Measurements from ENCODE around the gene BRD2.

Gene BRD2

DNA sequence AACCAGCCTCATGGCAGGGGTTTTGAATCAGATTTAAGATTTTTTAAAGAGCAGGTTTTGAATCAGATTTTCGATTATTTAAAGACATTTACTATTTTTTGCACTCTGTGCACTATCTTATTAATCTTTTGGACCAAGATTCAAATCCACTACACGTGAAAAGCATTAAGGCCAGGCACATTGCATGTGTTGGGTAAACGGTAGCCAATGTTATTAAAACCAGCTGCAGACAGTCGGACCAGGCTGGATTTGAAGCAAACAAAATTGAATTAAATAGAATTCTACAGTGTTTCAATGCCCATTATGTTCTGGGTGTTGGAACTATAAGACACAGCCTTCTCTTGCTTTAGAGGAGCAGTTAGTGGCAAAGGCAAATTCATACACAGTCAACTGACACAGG lies 33.3 kb downstream of the BRD2 start:
- no peak for DNase-seq

DNA sequence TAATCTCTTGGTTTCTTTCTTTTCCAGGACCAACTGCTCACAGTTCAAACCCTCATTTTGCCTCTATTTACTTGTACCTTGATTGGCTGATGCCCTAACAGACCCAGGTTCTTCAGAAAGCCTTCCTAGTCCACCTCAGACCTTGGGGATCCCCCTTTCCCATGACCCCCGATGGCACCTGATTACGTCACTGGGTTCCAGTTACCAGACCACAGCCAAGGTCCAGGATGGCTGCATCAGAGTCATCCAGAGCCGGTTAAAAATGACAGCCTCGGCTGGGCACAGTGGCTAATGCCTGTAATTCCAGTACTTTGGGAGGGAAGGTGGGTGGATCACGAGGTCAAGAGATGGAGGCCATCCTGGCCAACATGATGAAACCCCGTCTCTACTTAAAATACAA lies 36.5 kb downstream of the BRD2 start:
- DNase-seq: no peak

DNA sequence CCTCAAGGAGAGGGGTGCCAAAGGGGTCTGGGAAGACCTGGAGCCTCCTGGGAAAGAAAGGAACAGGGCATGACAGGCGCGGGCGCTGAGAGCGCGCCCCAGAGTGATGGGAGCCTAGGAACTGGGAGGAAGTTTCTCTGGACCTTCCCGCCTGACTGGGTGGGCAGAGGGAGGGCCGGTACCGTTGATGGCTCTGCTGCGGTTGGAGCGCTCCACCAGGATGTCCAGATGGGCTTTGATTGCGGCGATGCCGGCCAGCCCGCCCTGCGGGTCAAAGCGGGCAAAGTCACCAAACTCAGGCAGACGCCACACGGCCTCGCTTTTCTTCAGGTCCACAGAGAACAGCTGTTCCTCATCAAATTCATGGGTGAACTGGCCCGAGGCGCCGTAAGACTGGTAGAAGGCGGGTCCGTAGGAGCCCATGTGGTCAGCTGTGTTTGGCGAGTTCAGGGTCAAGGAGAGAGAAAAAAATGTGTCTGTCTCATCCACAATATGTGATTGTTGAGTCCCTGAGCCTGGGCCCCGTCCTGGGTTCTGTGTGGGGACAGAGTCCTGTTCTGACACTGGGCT lies 39.5 kb downstream of the BRD2 start:
- DNase-seq: no peak

DNA sequence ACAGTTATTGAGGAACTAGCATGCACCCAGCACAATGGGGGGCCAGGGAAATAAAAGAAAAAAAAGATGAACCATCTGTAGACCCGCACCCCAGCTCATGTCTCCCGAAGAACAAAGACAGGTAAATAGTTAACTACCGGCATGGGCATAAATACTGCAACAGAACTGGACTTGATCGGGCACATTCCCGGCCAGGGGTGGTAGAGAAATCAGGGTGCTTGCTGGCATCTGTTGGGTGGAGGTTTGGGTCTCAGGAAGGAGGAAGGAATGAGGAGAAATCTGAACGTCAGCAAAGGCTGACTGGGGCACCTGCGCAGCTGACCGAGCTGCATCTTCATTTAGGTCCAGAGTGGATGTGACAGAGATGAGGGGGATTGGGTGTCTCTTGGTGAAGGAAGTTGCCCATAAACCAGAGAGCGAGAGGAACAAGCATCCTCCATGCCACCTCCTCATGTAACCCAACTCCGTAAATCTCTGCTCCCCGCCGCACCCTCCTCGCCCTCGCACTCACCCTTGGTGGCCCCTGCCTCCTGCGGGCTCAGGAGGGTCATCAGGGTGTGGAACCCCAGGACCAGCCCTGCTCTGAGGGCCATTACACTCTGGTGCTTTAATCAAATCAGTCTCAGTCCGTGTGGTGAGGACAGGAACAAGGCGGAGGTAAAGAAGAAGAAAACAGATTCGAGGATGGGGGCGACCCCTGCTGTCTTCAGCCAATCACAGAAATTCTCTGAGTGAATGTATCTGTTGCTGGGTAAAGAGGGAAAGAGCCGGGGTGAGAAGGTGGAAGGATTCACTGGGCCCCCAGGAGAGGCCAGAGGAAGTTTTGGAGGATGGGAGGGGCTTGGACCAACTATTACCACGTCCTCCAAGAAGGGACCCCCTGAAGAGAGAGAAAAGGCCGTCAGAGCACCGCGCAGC lies 40.8 kb downstream of the BRD2 start, which contains the start of gene HLA-DOA:
HLA-DOA (minus strand) TSS at position 648 of the 918 bp plus-strand sequence.
- DNase-seq: no peak

DNA sequence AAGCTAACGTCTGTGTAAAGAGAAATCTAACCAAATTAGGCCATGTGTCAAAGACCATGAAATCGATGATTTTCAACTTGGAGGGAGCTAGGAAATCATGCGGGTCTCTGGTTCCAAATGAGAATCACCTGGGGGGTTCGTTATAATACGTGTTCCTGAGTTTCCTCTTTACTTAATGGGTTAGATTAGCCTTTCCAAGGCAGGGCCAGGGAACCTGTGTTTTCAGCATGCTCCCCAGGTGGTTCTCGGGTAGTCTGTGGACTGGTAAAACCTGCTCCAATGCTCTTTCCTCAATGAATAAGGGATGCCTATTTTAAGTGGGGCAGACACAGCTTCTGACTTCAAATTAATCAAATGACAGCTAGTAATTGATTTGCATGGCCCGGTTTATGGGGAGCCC lies 42.0 kb downstream of the BRD2 start:
- DNase-seq: no peak

DNA sequence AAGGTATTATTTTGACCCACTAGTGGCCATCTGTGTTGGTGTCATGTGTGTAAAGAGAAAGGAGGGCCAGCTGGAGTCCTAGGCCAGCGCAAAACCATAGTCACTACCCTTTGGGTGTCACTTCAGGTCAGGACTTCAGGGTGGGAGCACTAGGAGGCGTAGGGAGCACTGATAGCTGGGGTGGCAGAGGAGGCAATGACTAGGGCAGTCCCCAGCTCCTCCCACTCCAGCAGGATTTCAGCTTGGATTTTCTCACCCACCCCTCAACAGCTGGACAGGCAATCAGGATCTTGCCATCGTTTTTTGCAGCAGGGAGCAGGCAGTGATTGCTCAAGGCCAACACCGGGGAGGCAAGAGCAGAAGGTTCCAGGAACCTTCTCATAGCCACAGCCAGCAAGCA lies 45.2 kb downstream of the BRD2 start:
- DNase-seq: no peak

DNA sequence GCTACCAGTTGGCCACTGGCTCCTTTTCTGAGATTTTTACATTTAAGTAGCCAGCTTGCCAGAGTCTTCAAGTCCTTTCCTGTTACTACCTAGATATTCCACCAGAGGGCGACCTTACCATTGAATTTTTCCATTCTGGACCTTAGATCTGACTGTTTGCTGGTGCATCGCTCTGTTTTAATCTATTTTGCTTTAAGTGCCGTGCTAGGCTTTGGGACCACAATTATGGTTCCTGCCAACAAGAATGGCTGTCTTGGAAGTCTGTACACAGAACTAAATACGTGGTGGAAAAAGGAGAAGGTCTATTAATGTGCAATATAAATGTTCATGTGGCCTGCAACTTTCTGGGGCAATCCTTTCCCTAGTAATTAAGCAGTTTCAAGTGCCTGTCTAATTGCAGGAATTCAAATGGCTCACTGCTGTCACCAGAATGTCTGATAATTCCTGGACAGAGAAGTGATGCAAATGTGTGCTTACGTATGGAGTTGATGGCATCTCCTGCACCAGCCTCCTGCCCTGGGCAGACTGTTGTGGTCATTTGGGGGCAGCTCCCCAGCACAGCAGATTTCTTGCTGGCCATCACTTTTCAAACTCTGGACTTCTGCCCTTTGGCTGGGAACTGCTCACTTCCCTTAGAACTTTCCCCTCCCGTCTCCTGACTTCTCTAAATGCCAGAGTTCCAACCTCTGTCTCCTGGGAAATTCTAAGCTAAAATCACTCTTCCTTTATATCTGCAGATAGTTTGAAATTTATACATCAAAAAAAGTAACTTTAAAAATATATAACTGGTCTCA lies 46.6 kb downstream of the BRD2 start:
- DNase-seq: peak; percentile 71

DNA sequence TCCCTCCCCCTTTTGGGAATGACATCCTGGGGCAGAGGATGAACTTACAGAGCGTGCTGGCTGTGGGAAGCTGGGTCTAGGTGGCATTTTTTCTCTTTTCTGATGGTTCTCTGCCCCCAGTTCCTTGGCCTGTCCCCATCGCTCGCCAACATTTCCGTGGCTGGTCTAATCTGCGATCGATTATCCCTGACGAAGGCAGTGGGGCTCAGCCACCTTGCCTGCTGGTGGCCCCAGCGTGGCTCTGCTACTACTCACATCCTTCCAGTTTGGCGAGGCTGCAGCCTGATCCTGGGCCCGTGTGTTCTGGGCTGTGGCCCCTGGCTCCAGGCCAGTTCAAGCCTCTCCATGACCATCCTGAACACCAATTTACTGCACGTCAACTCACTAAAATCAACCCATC lies 47.4 kb downstream of the BRD2 start:
- no peak for DNase-seq

DNA sequence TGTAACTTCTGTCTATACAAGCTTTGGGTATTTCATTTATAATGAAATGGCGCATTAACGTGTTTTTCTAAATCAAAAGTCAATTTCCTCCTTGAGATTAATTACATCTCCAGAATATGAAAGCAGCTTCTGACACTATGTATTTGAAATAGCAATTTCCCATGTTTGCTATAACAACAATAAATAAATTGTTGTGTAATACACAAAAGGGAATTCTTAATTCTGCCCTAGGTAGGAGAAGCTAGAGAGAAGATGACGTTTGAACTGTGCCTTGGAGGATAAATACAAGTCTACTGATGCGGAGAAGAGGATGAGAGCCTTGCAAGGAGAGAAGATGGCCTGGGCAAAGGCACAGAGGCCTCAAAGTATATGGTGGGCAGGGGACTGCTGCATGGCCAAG lies 48.6 kb downstream of the BRD2 start:
- DNase-seq: no peak

DNA sequence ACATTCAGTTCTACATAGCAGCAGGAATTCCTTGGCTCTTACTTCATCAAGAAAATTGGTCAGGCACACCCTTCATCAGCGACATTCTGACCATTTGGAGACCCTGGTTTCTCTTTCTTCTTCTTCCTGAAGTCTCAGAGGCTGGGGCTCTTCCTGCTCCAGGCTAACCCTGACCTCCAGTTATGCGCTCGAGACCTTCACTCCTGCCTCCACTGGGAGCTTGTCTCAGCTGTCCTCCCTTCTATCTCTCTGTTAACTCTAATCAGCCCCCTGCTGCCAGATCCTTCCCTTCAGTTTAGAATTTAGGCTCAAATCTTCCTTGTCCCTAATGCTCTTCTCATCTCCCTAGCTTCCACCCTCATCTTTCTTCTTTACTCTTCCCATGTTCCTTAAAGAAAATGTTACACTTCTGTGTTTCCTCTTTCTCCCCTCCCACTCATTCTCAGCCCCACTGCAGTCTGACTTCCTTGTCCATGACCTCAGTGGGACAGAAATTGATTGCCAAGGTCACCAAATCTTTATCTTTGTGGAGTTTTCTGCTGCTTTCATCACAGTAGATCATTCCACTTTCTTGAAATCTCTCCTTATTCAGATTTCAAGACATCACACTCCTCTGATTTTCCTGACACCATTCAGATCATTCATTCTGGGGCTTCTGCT lies 49.4 kb downstream of the BRD2 start:
- DNase-seq: no peak

DNA sequence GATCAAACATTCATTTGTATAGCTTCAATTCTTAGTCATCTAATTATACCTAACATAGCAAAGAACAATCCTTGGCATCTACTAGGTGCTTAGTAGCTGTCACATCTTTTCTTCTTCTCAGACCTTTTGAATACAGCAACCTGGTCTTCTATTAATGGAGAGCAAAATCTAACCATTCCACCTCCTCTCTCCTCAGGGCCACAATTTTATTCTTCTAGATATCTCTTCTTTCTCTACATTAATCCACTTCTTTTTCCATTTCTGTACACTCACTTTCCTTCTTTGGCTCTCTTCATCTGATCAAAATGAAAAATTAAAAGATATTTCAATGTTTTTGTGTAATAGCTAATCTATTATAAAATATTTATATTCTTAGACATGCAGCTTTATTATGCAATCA lies 50.0 kb downstream of the BRD2 start:
- DNase-seq: no peak

DNA sequence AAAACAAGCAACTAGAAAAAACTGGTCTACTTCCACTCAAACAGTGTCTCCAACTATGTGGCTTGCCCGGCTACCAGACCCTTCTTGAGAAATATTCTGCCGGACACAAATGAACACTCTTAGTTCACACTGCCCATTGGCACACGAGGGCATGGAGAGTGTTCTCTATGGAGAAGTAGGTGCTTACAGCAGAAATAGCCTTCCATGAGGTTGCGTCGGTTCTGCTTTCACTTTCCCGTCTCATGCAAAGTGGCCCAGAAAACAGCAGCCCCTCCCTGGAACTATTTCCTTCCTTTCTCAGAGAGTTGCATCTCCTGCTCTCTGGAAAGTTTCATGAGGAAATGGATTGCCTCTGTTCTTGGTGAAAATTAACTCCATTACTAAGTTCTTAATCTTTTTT lies 50.5 kb downstream of the BRD2 start:
- peak; percentile 46 for DNase-seq

DNA sequence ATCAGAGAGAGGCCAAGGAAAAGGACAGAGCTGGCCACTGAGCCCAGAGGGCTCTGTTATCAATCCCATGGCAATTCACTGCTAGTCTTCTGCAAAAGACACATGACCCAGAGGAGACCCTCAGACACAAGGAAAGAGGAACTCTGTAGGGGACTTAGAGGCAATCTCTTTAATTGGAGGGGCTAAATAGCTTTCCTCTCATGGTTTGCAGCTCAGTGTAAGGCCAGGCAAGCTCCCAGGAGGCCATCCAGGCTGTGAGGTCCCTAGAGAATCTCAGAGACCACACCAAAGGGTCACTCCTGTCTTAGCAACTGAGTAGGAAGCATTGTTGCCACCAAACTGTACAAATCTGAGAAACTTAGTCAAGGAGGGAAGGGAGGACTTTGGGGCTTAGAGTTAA lies 51.0 kb downstream of the BRD2 start:
- DNase-seq: no peak

DNA sequence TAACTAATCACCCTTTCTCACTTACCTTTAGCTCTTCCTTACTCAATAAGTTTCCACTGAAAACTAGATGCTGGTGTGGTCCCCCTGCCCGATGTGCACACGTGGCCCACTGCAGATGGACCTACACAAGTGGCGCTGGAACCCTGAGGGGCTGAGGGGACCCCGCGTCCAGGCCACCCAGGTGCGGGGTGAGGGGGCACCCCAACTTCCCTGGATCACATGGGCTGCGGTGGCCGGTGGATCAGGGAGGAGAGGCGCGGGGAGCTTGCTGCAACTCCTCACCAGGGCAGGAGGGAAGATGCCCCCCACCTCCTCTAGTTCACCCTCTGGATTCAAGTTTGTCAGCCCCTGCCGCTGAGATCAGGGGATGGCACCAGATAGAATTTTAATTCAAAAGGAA lies 53.5 kb downstream of the BRD2 start:
- no peak for DNase-seq

DNA sequence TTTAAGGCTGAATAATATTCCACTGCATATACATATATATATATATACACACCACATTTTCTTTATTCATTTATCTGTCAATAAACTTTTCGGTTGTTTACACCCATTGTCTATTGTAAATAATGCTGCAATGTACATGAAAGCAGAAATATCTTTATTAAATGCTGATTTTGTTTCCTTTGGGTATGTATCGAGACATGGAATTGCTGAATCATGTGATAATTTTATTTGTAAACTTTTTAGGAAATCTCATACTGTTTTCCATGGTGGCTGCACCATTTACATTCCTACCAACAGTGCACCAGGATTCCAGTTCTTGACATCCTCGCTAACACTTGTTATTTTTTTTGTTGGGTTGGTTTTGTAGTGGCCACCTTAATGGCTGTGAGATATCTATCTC lies 55.1 kb downstream of the BRD2 start:
- no peak for DNase-seq

DNA sequence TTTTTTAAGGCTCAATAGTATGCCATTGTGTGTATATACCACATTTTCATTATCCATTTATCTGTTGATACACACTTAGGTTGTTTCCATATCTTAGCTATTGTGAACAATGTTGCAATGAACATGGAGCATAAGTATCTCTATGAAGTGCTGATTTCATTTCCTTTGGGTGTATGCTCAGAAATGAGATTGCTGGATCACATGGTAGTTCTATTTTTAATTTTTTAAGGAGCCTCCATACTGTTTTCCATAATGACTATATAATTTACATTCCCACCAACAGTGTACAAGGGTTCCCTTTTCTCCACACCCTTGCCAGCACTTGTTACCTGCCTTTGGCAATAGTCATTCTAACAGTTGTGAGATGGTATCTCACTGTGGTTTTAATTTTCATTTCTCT lies 56.1 kb downstream of the BRD2 start:
- DNase-seq: no peak

DNA sequence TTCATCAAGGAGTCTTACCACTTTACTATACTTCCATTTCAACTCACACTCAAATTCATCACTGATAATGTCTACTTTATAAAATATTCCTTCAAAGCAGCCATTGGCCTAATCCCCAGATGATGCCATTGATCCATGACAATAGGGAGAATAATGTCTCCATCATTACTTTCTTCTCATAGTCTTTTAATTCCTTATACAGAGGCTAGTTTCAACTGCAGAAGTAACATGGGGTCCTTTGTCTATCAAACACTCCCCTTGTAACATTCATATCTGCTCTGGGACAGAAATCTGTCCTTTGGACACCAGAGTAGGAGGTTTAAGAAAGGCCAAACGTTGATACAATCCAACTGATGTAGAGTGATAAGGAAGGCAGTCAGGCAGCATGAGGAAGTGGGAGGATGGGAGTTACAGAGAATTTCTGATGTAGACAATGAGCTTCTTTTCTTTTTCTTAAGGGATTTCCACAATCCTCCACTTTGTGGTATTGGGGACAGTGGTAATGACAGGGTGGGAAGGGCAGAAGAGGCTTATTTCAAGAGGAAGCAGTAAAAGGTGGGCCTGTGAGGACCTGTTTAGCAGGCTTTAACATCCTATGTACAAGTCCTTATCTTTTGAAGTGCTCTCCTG lies 59.9 kb downstream of the BRD2 start:
- DNase-seq: no peak

DNA sequence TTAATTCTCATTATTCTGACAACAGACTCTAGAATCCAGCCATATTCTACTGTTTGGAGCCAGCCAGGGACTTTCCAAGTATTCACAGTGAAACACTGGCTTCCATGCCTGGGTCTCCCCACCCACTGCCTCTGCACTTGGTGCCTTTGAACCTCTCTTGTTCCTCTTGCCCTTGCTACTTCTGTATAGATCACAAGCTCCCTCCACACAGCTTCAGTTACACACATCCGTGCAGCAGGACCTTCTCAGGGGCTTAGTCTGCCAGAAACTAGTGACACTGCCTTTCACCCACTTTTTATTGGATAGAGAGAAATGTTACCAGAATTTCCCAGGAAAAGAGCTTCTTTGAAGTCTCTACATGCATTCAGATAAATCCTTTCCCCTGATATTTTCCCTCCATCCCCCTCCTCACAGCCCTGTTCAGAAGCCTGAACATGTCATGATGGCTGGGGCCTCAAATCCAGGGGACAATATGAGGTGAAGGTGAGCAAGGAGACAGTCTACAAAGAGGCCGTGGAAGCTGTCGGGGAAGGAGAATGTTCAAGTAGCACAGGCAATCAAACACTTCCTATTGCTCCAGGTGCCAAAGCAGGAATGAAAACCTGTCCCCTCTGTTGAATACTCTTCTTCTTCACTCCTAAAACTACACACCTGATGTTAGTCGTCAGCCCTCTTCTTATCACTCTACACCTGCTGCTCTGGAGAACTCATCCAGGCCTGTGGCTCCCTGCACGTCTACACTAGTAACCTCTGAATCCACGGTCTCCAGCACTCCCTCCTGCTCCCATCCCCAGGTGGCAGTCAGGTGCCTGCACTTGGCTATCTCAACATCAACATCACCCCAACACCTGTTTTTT lies 61.2 kb downstream of the BRD2 start:
- no peak for DNase-seq

DNA sequence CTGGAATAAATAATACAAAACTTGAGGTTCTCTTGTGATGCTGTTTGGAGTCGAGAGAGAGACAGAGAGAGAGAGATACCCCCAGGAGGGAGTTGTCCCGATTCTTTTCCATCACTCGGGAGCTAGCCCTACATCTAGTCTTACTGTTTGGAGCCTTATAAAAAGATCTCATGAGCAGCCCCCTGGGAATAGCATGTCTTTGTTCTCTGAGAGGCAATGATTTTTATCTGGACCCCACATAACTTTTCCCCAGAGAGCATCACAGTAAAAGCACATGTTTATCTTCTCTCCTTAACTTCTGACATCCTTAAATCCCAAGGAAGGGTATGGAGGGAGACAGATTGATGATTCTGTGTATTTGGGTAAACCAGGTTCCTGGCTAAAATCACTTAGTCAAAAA lies 61.9 kb downstream of the BRD2 start:
- DNase-seq: no peak
